ENCODE measurements around the gene MLLT3.

MLLT3 gene

GRCh38 chr9:20303066-20303465 lies 319.2 kb downstream of the MLLT3 start:
- DNase-seq (ENCODE audit: low spot score): no peak

- DNase-seq (ENCODE audit: low spot score): no peak
These were observed 320.1 kb downstream of the MLLT3 start for GRCh38 chr9:20302197-20302596.

DNA sequence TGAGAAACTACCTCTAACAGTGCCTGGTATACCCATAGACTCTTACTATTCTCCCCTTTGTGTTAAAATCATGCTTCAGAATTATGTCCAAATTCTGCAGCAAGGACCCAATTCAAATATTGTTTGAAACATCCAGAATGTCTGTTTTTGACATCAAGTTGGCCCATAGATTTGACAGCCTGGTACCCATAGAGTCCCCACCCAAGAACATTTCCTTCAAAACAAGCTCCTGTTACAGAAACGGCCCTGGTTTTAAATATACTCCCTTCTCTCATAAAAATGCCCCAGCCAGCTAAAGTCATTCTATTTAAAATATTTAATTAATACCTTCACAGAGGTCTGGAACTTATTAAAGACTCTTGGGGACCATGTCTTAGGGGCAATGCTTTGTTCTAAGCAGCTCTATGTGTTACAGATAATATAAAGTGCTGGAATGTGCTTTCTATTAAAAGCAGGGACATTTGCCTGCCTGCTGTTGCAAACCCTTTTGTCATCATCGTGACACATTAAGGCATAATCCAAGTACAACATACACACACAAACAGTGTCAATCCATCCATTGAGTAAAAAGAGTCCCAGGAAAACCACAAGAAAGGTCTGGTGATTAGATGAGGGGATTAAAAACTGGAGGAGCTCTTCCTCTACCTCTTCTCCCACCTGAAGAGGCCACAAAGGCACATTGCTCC lies 321.7 kb downstream of the MLLT3 start:
- no peak for DNase-seq (ENCODE audit: low spot score)

DNA sequence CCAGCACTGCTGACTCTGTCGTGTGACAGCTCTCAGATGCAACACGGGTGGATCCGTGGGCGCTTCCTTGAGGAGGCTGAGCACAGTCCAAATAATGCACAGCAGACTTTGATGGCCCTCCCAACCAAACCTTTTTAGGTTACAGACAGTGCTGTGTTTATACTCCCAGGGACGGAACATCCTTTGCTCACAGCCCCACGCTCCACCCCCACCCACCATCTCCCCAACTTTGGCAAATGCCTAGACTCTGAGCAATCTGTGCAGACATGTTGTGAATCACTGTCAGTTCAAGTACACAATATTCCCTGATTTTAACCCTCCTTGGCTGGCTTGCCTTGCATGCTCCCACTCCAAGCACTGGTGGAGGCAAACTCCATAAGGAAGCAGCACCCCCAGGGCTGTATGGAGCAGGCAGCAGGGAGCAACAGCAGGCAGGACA lies 324.6 kb downstream of the MLLT3 start:
- peak; percentile 68 for DNase-seq (ENCODE audit: low spot score)

DNA sequence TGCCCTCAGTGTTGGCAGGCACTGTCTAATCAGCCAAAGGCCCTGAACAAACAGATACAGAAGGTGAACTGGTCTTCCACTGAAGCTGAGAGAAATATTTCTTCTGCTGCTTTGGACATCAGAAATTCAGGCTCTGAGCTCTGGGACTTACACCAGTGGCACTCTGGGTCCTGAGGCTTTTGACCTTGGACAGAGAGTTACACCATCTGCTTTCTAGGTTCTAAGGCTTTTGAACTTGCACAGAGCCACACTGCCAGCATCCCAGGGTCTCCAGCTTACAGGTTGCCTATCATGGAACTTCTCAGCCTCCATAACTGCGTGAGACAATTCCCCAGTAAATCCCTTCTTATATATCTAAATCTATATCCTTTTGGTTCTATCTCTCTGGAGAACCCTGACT lies 326.7 kb downstream of the MLLT3 start:
- DNase-seq (ENCODE audit: low spot score): no peak

GRCh38 chr9:20294046-20294750 lies 328.1 kb downstream of the MLLT3 start:
- no peak for DNase-seq (ENCODE audit: low spot score)

- peak; percentile 62 for DNase-seq (ENCODE audit: low spot score)
These were observed 330.3 kb downstream of the MLLT3 start for GRCh38 chr9:20292002-20292401.

Measured in GM03348 (cell line).